Effector memory CD4-positive, alpha-beta T cell (primary cell): ENCODE results near the gene SLC25A26.
"Not testable (repeated sequence)": the region's sequence is repeated elsewhere in the genome, so short reads cannot be mapped to it uniquely, and the experiment has no call there.

Experiments used
- DNase-seq, 3 donors: peaks; one replicate each; pipeline ENCODE4 v3.0.0-alpha.2; 2020
- H3K27ac ChIP-seq: 2 replicates; pipeline ENCODE4 v1.7.0; 2013; ENCODE audit warnings: mild to moderate bottlenecking, low read length, moderate library complexity; ENCODE audit not compliant: insufficient read depth, poor library complexity, severe bottlenecking
- H3K27me3 ChIP-seq: replicated peaks from 2 replicates; pipeline ENCODE4 v1.7.0; 2013; ENCODE audit warnings: mild to moderate bottlenecking, low read length; ENCODE audit not compliant: insufficient read depth, control insufficient read depth, poor library complexity, severe bottlenecking
- H3K36me3 ChIP-seq: 2 replicates; pipeline ENCODE4 v1.7.0; 2013; ENCODE audit warnings: mild to moderate bottlenecking, low read length, moderate library complexity; ENCODE audit not compliant: control insufficient read depth, insufficient read depth
- H3K4me1 ChIP-seq: 2 replicates; pipeline ENCODE4 v1.7.0; 2013; ENCODE audit warnings: low read length, mild to moderate bottlenecking; ENCODE audit not compliant: control insufficient read depth, insufficient read depth, poor library complexity, severe bottlenecking
- H3K4me3 ChIP-seq: 2 replicates; pipeline ENCODE4 v1.7.0; 2013; ENCODE audit warnings: low read length, low read depth, mild to moderate bottlenecking; ENCODE audit not compliant: insufficient read depth, poor library complexity, severe bottlenecking
- H3K9me3 ChIP-seq: 2 replicates; pipeline ENCODE4 v1.7.0; 2013; ENCODE audit warnings: mild to moderate bottlenecking, low read length, moderate library complexity; ENCODE audit not compliant: control insufficient read depth

SLC25A26 gene

DNA sequence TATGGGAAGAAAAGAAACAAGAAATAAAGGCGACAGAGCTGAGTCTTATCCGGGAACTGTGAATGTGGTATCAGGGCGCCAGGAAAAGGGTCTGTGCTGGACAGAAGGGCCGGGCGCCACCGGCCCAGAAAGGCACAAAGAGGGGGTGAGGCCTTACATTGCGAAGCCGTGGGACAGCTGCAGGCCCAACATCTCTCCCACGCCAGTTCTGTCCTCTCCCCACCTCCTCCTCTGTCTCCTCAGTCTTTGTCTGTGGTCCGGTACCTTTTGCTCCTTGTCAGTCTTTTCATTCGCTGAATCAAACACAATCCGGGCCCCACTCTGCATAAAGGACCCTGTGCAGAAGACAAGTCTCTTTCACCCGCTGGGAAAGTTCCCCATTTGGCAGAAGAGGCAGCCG lies 198.2 kb downstream of the SLC25A26 start:
- peaks cover 33% of the 10 kb centered on the region for H3K36me3 ChIP-seq
- H3K4me1 ChIP-seq = no peaks in the 10 kb centered on the region
- no peak overlapping the region for H3K27ac ChIP-seq
- no peaks in the 10 kb centered on the region for H3K27me3 ChIP-seq
- H3K4me3 ChIP-seq = no peak overlapping the region
- no peak for DNase-seq
- no peaks in the 10 kb centered on the region for H3K9me3 ChIP-seq

DNA sequence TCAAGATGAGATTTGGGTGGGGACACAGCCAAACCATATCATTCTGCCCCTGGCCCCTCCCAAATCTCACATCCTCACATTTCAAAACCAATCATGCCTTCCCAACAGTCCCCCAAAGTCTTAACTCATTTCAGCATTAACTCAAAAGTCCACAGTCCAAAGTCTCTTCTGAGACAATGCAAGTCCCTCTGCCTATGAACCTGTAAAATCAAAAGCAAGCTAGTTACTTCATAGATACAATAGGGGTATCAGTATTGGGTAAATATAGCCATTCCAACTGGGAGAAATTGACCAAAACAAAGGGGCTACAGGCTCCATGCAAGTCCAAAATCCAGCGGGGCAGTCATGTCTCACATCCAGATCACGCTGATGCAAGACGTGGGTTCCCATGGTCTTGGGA lies 200.3 kb downstream of the SLC25A26 start:
- H3K27me3 ChIP-seq, H3K4me3 ChIP-seq, H3K27ac ChIP-seq, H3K9me3 ChIP-seq, H3K4me1 ChIP-seq, DNase-seq: not testable (repeated sequence)
- peaks cover 15% of the 10 kb centered on the region for H3K36me3 ChIP-seq

DNA sequence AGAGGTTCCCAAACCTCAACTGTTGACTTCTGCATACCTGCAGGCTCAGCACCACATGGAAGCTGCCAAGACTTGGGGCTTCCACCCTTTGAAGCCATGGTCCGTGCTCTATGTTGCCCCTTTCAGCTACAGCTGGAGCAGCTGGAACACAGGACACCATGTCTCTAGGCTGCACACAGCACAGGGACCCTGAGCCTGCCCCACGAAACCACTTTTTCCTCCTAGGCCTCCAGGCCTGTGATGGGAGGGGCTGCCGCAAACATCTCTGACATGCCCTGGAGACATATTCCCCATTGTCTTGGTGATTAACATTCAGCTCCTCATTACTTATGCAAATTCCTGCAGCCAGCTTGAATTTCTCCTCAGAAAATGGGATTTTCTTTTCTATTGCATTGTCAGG lies 201.1 kb downstream of the SLC25A26 start:
- H3K36me3 ChIP-seq, H3K27me3 ChIP-seq, H3K4me1 ChIP-seq, DNase-seq, H3K27ac ChIP-seq, H3K9me3 ChIP-seq, H3K4me3 ChIP-seq: not testable (repeated sequence)

DNA sequence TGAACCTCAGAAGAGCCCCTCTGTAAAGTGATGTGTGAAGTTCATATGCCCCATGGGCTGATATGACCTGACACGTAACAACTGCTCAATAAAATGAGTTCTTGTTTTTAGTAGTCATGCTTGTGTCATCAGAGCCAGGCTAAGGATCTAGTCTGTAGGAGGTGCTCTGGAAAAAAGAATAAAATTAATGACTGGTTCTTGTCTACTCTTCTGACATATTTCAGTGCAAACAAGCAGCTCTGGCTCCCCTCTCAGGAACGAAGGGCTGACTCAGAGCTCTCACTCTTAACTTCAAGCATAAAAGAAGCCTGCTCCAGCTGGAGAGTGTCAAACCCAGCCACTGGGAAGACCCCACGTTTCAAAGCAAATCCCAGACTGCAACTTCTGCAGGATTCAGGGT lies 203.0 kb downstream of the SLC25A26 start:
- peaks cover 3% of the 10 kb centered on the region for H3K36me3 ChIP-seq
- H3K9me3 ChIP-seq = no peaks in the 10 kb centered on the region
- H3K27me3 ChIP-seq = no peaks in the 10 kb centered on the region
- no peak overlapping the region for H3K27ac ChIP-seq
- no peak overlapping the region for H3K4me3 ChIP-seq
- no peak for DNase-seq
- H3K4me1 ChIP-seq = no peaks in the 10 kb centered on the region

DNA sequence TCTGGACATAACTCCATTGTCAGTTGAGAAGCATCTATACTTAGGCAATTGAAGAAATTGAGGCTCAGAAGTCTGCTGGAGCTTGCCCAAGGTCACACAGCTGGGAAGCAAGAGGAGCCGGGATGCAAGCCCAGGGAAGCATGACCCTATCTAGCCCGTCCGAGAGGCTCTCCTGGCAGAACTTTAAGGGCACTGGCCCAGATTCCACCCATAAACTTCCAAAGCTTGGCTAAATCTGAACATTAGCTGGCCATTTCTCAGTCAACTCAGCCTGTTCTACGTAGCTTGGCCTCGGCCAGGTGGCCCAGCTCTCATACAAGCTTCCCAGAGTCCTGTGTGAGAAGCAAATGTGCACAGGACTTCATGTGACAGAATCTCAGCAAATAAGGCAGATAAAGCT lies 204.2 kb downstream of the SLC25A26 start:
- Histone ChIP-seq H3K4me3 (no peak overlapping the region), H3K9me3 (no peaks in the 10 kb centered on the region), H3K36me3 (peaks cover 3% of the 10 kb centered on the region), H3K27ac (no peak overlapping the region), H3K27me3 (no peaks in the 10 kb centered on the region), H3K4me1 (no peaks in the 10 kb centered on the region)
- DNase-seq = no peak

DNA sequence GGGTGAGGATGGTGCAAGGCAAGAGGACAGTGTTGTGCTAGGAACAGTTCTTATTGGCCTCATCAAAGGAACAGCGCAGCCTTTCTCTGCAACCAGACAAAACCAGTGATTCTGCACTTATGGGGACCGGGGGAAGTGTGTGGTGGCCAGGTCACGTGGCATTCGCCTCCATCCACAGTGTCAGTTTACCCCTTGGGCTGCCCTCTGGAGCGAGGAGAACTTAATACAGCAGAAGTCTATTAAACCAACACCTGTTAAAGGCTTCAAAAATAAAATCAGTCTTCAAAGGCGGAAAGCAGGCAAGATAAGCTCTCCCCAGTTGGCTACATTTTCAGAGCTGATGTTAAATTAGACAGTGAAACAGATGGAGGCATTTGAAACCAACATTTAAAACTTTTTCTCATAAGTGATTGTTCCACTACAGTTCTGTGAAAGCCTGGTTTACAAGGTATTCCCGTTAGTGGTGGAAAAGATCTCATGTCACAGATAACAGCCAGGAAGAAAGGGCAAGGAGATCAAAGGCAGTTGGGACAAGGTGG lies 204.8 kb downstream of the SLC25A26 start:
- Histone ChIP-seq H3K27me3 (no peaks in the 10 kb centered on the region), H3K9me3 (no peaks in the 10 kb centered on the region), H3K27ac (no peak overlapping the region), H3K4me3 (no peak overlapping the region), H3K36me3 (peaks cover 3% of the 10 kb centered on the region), H3K4me1 (no peaks in the 10 kb centered on the region)
- DNase-seq = no peak

DNA sequence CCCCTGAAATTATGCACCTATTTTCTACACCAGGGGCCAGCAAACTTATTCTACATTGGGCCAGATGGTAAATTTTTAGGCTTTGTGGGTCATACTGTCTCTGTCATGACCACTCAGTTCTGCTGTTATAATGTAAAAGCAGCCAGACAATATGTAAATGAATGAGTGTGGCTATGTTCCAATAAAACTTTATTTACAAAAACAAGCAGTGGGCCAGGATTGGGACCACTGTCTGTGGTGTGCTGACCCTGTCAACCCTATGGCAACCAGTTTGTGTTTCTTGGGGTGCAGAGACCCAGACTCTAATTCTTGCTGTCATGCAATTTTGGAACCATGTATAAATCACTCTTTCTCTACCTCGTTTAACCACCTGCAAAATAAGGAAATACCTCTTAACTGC lies 205.3 kb downstream of the SLC25A26 start:
- Histone ChIP-seq H3K9me3 (no peaks in the 10 kb centered on the region), H3K4me3 (no peak overlapping the region), H3K36me3 (peaks cover 3% of the 10 kb centered on the region), H3K4me1 (no peaks in the 10 kb centered on the region), H3K27ac (no peak overlapping the region), H3K27me3 (no peaks in the 10 kb centered on the region)
- no peak for DNase-seq

DNA sequence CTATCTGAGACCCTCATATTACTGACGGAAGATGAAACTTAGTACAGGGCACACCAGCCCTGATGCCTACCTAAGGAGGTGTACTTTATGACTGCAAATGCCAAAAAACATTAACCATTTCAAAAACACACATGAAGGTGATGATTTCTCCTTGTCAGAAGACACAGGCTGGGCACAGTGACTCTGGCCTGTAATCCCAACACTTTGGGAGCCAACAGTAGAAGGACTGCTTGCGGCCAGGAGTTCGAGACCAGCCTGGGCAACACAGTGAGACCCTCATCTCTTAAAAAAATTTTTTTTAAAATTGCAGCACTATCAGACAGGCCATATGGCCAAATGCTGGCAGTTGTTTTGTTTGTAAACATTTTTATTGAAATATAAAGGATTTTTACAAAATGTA lies 206.6 kb downstream of the SLC25A26 start:
- no peaks in the 10 kb centered on the region for H3K27me3 ChIP-seq
- no peak for DNase-seq
- H3K9me3 ChIP-seq = no peaks in the 10 kb centered on the region
- peaks cover 8% of the 10 kb centered on the region for H3K36me3 ChIP-seq
- no peak overlapping the region for H3K27ac ChIP-seq
- no peak overlapping the region for H3K4me3 ChIP-seq
- H3K4me1 ChIP-seq = no peaks in the 10 kb centered on the region

DNA sequence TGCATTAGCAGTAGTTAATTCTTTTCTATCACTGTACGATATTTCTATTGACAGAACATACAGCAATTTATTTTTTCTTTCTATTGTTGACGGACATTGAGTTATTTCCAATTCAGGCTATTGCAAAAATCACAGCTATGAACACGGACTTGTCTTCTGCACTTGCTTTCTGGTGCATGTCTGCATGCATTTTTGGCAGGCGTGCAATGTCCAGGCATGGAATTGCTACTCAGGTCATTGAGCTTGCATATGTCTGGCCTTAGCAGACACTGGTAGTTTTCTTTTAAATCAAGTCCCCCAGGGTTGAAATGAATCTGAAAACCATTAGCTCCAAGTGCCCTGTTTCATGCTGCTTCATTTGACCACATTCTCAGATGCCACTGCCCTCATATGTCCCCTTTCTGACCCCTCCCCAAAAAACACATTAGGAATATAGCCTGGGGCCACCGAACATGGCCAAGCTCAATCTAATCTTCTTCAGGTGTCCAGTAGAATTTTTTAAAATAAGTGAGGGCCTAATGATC lies 207.2 kb downstream of the SLC25A26 start:
- Histone ChIP-seq H3K27ac (no peak overlapping the region), H3K27me3 (no peaks in the 10 kb centered on the region), H3K36me3 (peaks cover 8% of the 10 kb centered on the region), H3K4me1 (no peaks in the 10 kb centered on the region), H3K4me3 (no peak overlapping the region), H3K9me3 (no peaks in the 10 kb centered on the region)
- no peak for DNase-seq
